ENCODE data around the gene KSR2.

GRCh38 chr12:117933545-117933944, 35.2 kb downstream of the KSR2 start:
- TF ChIP-seq EP300 (IDR thresholded peaks at IDR 0.05) (no peak), POLR2A (IDR thresholded peaks at IDR 0.05) (no peak), CTCF (IDR thresholded peaks at IDR 0.05) (no peak), POLR2AphosphoS5 (IDR thresholded peaks at IDR 0.05) (no peak)
